Measurements from ENCODE around the gene NDUFS8. TPM values are rescaled to one million over a fixed set of nuclear protein-coding genes. Genes with fewer than 3 reads are reported as not detected.

The NDUFS8 gene
- total RNA-seq, 1 donor, result 66.1 TPM

- no peak for TF ChIP-seq CTCF (IDR thresholded peaks at IDR 0.05; ENCODE audit: insufficient read depth, low read length)
- DNase-seq (ENCODE audit: low read depth), result no peak
- H3K4me3 ChIP-seq (ENCODE audit: low read depth, low read length), result no peak overlapping the region
These were observed 14.1 kb upstream of the NDUFS8 start for GRCh38 chr11:68016161-68016903.

- DNase-seq (ENCODE audit: low read depth), result no peak
- no peak for TF ChIP-seq CTCF (IDR thresholded peaks at IDR 0.05; ENCODE audit: insufficient read depth, low read length)
- no peak overlapping the region for H3K4me3 ChIP-seq (ENCODE audit: low read depth, low read length)
These were observed 13.3 kb upstream of the NDUFS8 start for GRCh38 chr11:68016904-68017817.

- H3K4me3 ChIP-seq (ENCODE audit: low read depth, low read length), result no peak overlapping the region
- TF ChIP-seq CTCF (IDR thresholded peaks at IDR 0.05; ENCODE audit: insufficient read depth, low read length), result no peak
- DNase-seq (ENCODE audit: low read depth), result no peak
These were observed 12.3 kb upstream of the NDUFS8 start for GRCh38 chr11:68017980-68018729.

- DNase-seq (ENCODE audit: low read depth), result no peak
- no peak for TF ChIP-seq CTCF (IDR thresholded peaks at IDR 0.05; ENCODE audit: insufficient read depth, low read length)
These were observed 11.7 kb upstream of the NDUFS8 start for GRCh38 chr11:68018730-68019190.

GRCh38 chr11:68019486-68019885, 11.0 kb upstream of the NDUFS8 start:
- DNase-seq (ENCODE audit: low read depth), result no peak
- H3K4me3 ChIP-seq (ENCODE audit: low read depth, low read length), result no peak overlapping the region
- TF ChIP-seq CTCF (IDR thresholded peaks at IDR 0.05; ENCODE audit: insufficient read depth, low read length), result no peak

More at GRCh38 chr11:68018730-68019190, 11.7 kb upstream of the NDUFS8 start:
- no peak overlapping the region for H3K4me3 ChIP-seq (ENCODE audit: low read depth, low read length)

- no peak for DNase-seq (ENCODE audit: low read depth)
- peak; percentile 54 for TF ChIP-seq CTCF (IDR thresholded peaks at IDR 0.05; ENCODE audit: insufficient read depth, low read length)
- no peak overlapping the region for H3K4me3 ChIP-seq (ENCODE audit: low read depth, low read length)
These were observed 9.9 kb upstream of the NDUFS8 start for GRCh38 chr11:68020575-68020974.

Data from fibroblast of the aortic adventitia (primary cell).